ENCODE measurements around the gene SIGLEC15. TPM values are rescaled to one million over a fixed set of nuclear protein-coding genes. Genes with fewer than 3 reads are reported as not detected.

SIGLEC15 gene
- total and polyA plus RNA-seq, 2 experiments from 2014 or later = 0.30 to 1.5 TPM

DNA sequence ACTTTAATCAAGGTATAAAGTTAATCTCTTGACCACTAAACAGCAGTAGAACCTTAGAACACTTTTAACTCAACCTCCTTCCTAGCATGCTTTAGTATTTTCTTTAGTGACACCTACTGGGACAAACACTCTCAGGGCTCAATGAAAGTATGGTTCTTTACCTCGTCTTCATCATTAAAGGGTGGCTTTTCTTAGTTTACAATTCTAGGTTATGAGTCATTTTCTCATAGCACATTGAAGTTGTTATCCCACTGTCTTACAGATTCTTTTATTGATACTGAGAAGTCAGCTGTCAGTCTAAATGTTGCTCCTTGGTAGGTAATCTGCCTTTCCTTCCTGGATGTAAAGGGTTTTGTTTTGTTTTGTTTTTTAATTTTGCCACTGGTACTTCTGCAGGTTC lies 38.0 kb downstream of the SIGLEC15 start:
- H3K27me3 ChIP-seq = no peaks in the 10 kb centered on the region
- H3K4me3 ChIP-seq = no peak overlapping the region
- no peak overlapping the region for H3K27ac ChIP-seq
- H4K20me1 ChIP-seq (ENCODE audit: insufficient read depth, poor library complexity, severe bottlenecking) = no peaks in the 10 kb centered on the region
- H3K9me2 ChIP-seq (replicated peaks; ENCODE audit: insufficient read depth) = no peaks in the 10 kb centered on the region
- H3K36me3 ChIP-seq (replicated peaks; ENCODE audit: insufficient read depth, low read depth) = no peaks in the 10 kb centered on the region
- H2AFZ ChIP-seq = no peak overlapping the region
- no peaks in the 10 kb centered on the region for H3K9me3 ChIP-seq (ENCODE audit: low read depth)
- H3K4me1 ChIP-seq (ENCODE audit: insufficient read depth) = no peaks in the 10 kb centered on the region
- TF ChIP-seq, protein P1, sequence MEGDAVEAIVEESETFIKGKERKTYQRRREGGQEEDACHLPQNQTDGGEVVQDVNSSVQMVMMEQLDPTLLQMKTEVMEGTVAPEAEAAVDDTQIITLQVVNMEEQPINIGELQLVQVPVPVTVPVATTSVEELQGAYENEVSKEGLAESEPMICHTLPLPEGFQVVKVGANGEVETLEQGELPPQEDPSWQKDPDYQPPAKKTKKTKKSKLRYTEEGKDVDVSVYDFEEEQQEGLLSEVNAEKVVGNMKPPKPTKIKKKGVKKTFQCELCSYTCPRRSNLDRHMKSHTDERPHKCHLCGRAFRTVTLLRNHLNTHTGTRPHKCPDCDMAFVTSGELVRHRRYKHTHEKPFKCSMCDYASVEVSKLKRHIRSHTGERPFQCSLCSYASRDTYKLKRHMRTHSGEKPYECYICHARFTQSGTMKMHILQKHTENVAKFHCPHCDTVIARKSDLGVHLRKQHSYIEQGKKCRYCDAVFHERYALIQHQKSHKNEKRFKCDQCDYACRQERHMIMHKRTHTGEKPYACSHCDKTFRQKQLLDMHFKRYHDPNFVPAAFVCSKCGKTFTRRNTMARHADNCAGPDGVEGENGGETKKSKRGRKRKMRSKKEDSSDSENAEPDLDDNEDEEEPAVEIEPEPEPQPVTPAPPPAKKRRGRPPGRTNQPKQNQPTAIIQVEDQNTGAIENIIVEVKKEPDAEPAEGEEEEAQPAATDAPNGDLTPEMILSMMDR (IDR thresholded peaks at IDR 0.05; ENCODE audit: poor library complexity) = no peak
- TF ChIP-seq EZH2 (IDR thresholded peaks at IDR 0.05; ENCODE audit: borderline replicate concordance) (no peak), EZH2phosphoT487 (IDR thresholded peaks at IDR 0.05; ENCODE audit: low read depth, severe bottlenecking, unreplicated experiment) (no peak)
- no peak overlapping the region for H3K4me2 ChIP-seq
- DNase-seq (ENCODE audit: low spot score) = no peak
- no peaks in the 10 kb centered on the region for H3K79me2 ChIP-seq
- WGBS (ENCODE audit: low lambda C conversion rate, missing lambda C conversion rate) = 94% methylated on average over 1 of the region's 1 CpG

DNA sequence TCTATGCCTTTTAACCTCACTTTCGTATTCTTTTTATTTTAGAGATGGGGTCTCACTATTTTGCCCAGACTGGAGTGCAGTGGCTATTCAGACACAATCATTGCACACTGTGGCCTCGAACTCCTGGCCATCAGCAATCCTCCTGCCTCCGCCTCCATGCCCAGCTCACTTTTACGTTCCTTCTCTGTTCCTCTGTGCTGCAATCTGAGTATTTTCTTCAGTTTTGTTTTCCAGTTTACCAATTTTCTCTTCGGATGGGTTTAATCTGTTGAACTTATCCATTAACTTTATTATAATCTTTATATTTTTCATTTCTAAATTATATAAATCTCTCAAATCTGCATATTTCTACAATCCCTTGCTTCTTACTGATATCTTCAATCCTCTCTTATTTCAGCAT lies 38.6 kb downstream of the SIGLEC15 start:
- H2AFZ ChIP-seq = no peak overlapping the region
- H3K9me3 ChIP-seq (ENCODE audit: low read depth) = no peaks in the 10 kb centered on the region
- no peak overlapping the region for H3K27ac ChIP-seq
- H3K79me2 ChIP-seq = no peaks in the 10 kb centered on the region
- H3K27me3 ChIP-seq = no peaks in the 10 kb centered on the region
- TF ChIP-seq EZH2 (IDR thresholded peaks at IDR 0.05; ENCODE audit: borderline replicate concordance) = no peak
- TF ChIP-seq, protein P1 (IDR thresholded peaks at IDR 0.05; ENCODE audit: poor library complexity) = no peak
- no peak for TF ChIP-seq EZH2phosphoT487 (IDR thresholded peaks at IDR 0.05; ENCODE audit: low read depth, severe bottlenecking, unreplicated experiment)
- H3K4me3 ChIP-seq = no peak overlapping the region
- no peak overlapping the region for H3K4me2 ChIP-seq
- H3K9me2 ChIP-seq (replicated peaks; ENCODE audit: insufficient read depth) = no peaks in the 10 kb centered on the region
- H3K36me3 ChIP-seq (replicated peaks; ENCODE audit: insufficient read depth, low read depth) = no peaks in the 10 kb centered on the region
- H4K20me1 ChIP-seq (ENCODE audit: insufficient read depth, poor library complexity, severe bottlenecking) = no peaks in the 10 kb centered on the region
- WGBS (ENCODE audit: low lambda C conversion rate, missing lambda C conversion rate) = 100% methylated on average over 5 of the region's 5 CpGs
- DNase-seq (ENCODE audit: low spot score) = no peak
- no peaks in the 10 kb centered on the region for H3K4me1 ChIP-seq (ENCODE audit: insufficient read depth)

DNA sequence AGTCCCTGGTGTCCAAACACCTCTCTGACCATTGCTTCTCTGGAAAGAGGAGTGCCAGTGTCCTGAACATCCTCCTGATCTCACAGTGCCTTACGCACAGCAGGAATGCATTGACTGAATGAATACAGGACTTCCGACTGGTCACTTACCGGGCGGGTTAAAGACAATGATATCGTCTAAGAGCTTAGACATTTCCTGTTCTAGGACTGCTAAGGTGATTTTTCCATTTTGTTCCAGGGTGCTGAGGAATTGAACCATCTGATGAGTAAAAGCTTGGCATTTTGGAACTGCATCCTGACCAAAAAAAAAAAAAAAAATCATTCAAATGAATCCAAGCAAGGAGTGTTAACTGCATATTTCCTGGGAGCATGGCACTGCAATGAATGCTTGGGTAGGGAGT lies 40.0 kb downstream of the SIGLEC15 start:
- WGBS (ENCODE audit: low lambda C conversion rate, missing lambda C conversion rate) = 96% methylated on average over 5 of the region's 5 CpGs
- H3K36me3 ChIP-seq (replicated peaks; ENCODE audit: insufficient read depth, low read depth) = no peaks in the 10 kb centered on the region
- no peak overlapping the region for H3K4me3 ChIP-seq
- H3K27ac ChIP-seq = no peak overlapping the region
- no peak for DNase-seq (ENCODE audit: low spot score)
- H3K9me2 ChIP-seq (replicated peaks; ENCODE audit: insufficient read depth) = no peaks in the 10 kb centered on the region
- no peaks in the 10 kb centered on the region for H3K27me3 ChIP-seq
- no peaks in the 10 kb centered on the region for H3K79me2 ChIP-seq
- no peak overlapping the region for H2AFZ ChIP-seq
- H3K4me2 ChIP-seq = no peak overlapping the region
- TF ChIP-seq EZH2phosphoT487 (IDR thresholded peaks at IDR 0.05; ENCODE audit: low read depth, severe bottlenecking, unreplicated experiment) = no peak
- TF ChIP-seq, protein P1 (IDR thresholded peaks at IDR 0.05; ENCODE audit: poor library complexity) = no peak
- no peak for TF ChIP-seq EZH2 (IDR thresholded peaks at IDR 0.05; ENCODE audit: borderline replicate concordance)
- H3K4me1 ChIP-seq (ENCODE audit: insufficient read depth) = no peaks in the 10 kb centered on the region
- H4K20me1 ChIP-seq (ENCODE audit: insufficient read depth, poor library complexity, severe bottlenecking) = no peaks in the 10 kb centered on the region
- H3K9me3 ChIP-seq (ENCODE audit: low read depth) = no peaks in the 10 kb centered on the region

DNA sequence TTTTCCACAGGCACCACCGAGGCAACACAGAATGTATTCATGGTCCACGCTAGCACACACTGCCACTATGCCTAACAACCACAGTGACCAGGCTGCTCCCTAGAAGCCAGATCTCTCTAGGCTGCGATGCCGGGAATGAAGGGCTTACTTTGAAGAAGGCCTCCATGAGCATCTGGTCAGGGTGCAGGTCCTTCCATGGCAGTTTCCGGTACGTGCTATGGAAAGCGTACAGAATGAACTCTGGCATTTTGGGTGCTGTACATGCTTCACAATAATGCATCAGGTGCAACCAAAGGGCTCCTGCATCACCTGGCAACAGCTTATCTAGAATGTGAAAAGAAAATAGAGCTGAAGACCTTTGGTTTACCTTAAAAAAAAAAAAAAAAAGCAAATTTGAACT lies 44.9 kb downstream of the SIGLEC15 start:
- Histone ChIP-seq H3K36me3 (replicated peaks; ENCODE audit: insufficient read depth, low read depth) (no peaks in the 10 kb centered on the region), H3K9me2 (replicated peaks; ENCODE audit: insufficient read depth) (no peaks in the 10 kb centered on the region), H2AFZ (no peak overlapping the region), H3K4me1 (ENCODE audit: insufficient read depth) (no peaks in the 10 kb centered on the region), H3K79me2 (no peaks in the 10 kb centered on the region), H3K27ac (no peak overlapping the region), H3K27me3 (no peaks in the 10 kb centered on the region), H3K9me3 (ENCODE audit: low read depth) (no peaks in the 10 kb centered on the region), H3K4me3 (no peak overlapping the region), H3K4me2 (no peak overlapping the region), H4K20me1 (ENCODE audit: insufficient read depth, poor library complexity, severe bottlenecking) (no peaks in the 10 kb centered on the region)
- 91% methylated on average over 7 of the region's 7 CpGs for WGBS (ENCODE audit: low lambda C conversion rate, missing lambda C conversion rate)
- TF ChIP-seq EZH2phosphoT487 (IDR thresholded peaks at IDR 0.05; ENCODE audit: low read depth, severe bottlenecking, unreplicated experiment) (no peak), EZH2 (IDR thresholded peaks at IDR 0.05; ENCODE audit: borderline replicate concordance) (no peak)
- TF ChIP-seq, protein P1 (IDR thresholded peaks at IDR 0.05; ENCODE audit: poor library complexity) = no peak
- DNase-seq (ENCODE audit: low spot score) = no peak

Data from hepatocyte (in vitro differentiated cells).